ENCODE measurements around the gene MSX2. TPM values are rescaled to one million over a fixed set of nuclear protein-coding genes. Genes with fewer than 3 reads are reported as not detected.

The MSX2 gene
- total RNA-seq, 1 experiment from 2014 or later = 11.3 TPM

- Histone ChIP-seq H3K4me1 (ENCODE audit: control insufficient read depth in 1 of 2, insufficient read depth in 2 of 2, low read length in 2 of 2) (peaks cover 7 to 28% of the 10 kb centered on the region in 2 experiments; a peak in 3 of 4 replicates), H3K36me3 (ENCODE audit: control insufficient read depth in 1 of 2, insufficient read depth in 2 of 2, low read length in 2 of 2) (no peaks in the 10 kb centered on the region), H3K9me3 (ENCODE audit: control insufficient read depth in 1 of 2, insufficient read depth in 1 of 2, low read depth in 1 of 2, low read length in 2 of 2) (no peaks in the 10 kb centered on the region), H3K4me3 (replicated peaks in 1 of 2; ENCODE audit: low read depth in 1 of 2, low read length in 2 of 2) (peak overlapping the region; percentile 36 to 50), H3K4me2 (ENCODE audit: low read length) (peak overlapping the region; percentile 72), H4K20me1 (ENCODE audit: insufficient read depth) (no peaks in the 10 kb centered on the region), H3K9ac (ENCODE audit: low read length) (no peak overlapping the region), H3K27ac (ENCODE audit: low read depth, low read length) (no peak overlapping the region), H3K9me2 (ENCODE audit: insufficient read depth) (no peaks in the 10 kb centered on the region), H3K27me3 (ENCODE audit: insufficient read depth, low read length) (peaks cover 8% of the 10 kb centered on the region), H3K79me2 (ENCODE audit: insufficient read depth, low read length) (no peaks in the 10 kb centered on the region), H2AFZ (ENCODE audit: low read depth, low read length, poor library complexity, severe bottlenecking) (peak overlapping the region; percentile 70)
- no peak for TF ChIP-seq EZH2 (IDR thresholded peaks at IDR 0.05)
- TF ChIP-seq POLR2A (IDR thresholded peaks at IDR 0.05; ENCODE audit: borderline replicate concordance, extremely low read depth, insufficient read depth, insufficient read length) = no peak
- no peak for TF ChIP-seq YY1 (IDR thresholded peaks at IDR 0.05; ENCODE audit: extremely low read depth, insufficient replicate concordance, low read depth, low read length)
- TF ChIP-seq SP1 (IDR thresholded peaks at IDR 0.05; ENCODE audit: low read depth) = no peak
- no peak for TF ChIP-seq CEBPB (IDR thresholded peaks at IDR 0.05; ENCODE audit: low read depth)
- TF ChIP-seq SRF (IDR thresholded peaks at IDR 0.05; ENCODE audit: low read depth) = no peak
- TF ChIP-seq TCF7L2 (IDR thresholded peaks at IDR 0.05; ENCODE audit: borderline replicate concordance, extremely low read depth, insufficient read depth, insufficient read length) = no peak
- no peak for TF ChIP-seq SIN3A (IDR thresholded peaks at IDR 0.05; ENCODE audit: low read depth)
- no peak for TF ChIP-seq EZH2phosphoT487 (IDR thresholded peaks at IDR 0.05; ENCODE audit: borderline replicate concordance)
- no peak for DNase-seq (ENCODE audit: low read depth, low spot score)
- ChIA-PET POLR2A (no interaction called here), RAD21 (ENCODE audit: low non-redundant PET in 1 of 2, low total read pairs in 2 of 2, uncharacterized antibody in 2 of 2, unreplicated experiment in 2 of 2) (no interaction called here), CTCF (no interaction called here)
- no TSS peak for BruUV-seq (replicated peaks)
- peak; percentile 82 for ATAC-seq
- intact Hi-C loops (cut with micrococcal nuclease) = no loop called here
These were observed 35.7 kb upstream of the MSX2 start for GRCh38 chr5:174688441-174689354.

GRCh38 chr5:174690271-174690670 is 34.1 kb upstream of the MSX2 start:
- Histone ChIP-seq H3K9me3 (ENCODE audit: control insufficient read depth in 1 of 2, insufficient read depth in 1 of 2, low read depth in 1 of 2, low read length in 2 of 2) (no peaks in the 10 kb centered on the region), H3K9me2 (ENCODE audit: insufficient read depth) (no peaks in the 10 kb centered on the region), H3K36me3 (ENCODE audit: control insufficient read depth in 1 of 2, insufficient read depth in 2 of 2, low read length in 2 of 2) (no peaks in the 10 kb centered on the region), H3K4me3 (replicated peaks in 1 of 2; ENCODE audit: low read depth in 1 of 2, low read length in 2 of 2) (no peak overlapping the region), H3K4me2 (ENCODE audit: low read length) (no peak overlapping the region), H3K4me1 (ENCODE audit: control insufficient read depth in 1 of 2, insufficient read depth in 2 of 2, low read length in 2 of 2) (peaks cover 11 to 33% of the 10 kb centered on the region in 2 experiments; a peak in 3 of 4 replicates), H2AFZ (ENCODE audit: low read depth, low read length, poor library complexity, severe bottlenecking) (no peak overlapping the region), H3K27ac (ENCODE audit: low read depth, low read length) (no peak overlapping the region), H3K79me2 (ENCODE audit: insufficient read depth, low read length) (no peaks in the 10 kb centered on the region), H3K9ac (ENCODE audit: low read length) (no peak overlapping the region), H4K20me1 (ENCODE audit: insufficient read depth) (no peaks in the 10 kb centered on the region), H3K27me3 (ENCODE audit: insufficient read depth, low read length) (peaks cover 8% of the 10 kb centered on the region)
- ChIA-PET CTCF (no interaction called here), RAD21 (ENCODE audit: low non-redundant PET in 1 of 2, low total read pairs in 2 of 2, uncharacterized antibody in 2 of 2, unreplicated experiment in 2 of 2) (no interaction called here), POLR2A (no interaction called here)
- DNase-seq (ENCODE audit: low read depth, low spot score) = no peak
- no TSS peak for BruUV-seq (replicated peaks)
- peak; percentile 35; the same call in 1 of the 2 replicates for ATAC-seq
- TF ChIP-seq ZNF274 (IDR thresholded peaks at IDR 0.05; ENCODE audit: low read depth, low read length) (no peak), ELF1 (IDR thresholded peaks at IDR 0.05; ENCODE audit: borderline replicate concordance, low read depth) (no peak), EZH2 (IDR thresholded peaks at IDR 0.05) (no peak), CBX3 (IDR thresholded peaks at IDR 0.05; ENCODE audit: low read depth) (no peak), YY1 (IDR thresholded peaks at IDR 0.05; ENCODE audit: extremely low read depth, insufficient replicate concordance, low read depth, low read length) (no peak), TCF7L2 (IDR thresholded peaks at IDR 0.05; ENCODE audit: borderline replicate concordance, extremely low read depth, insufficient read depth, insufficient read length) (no peak), CTCF (IDR thresholded peaks at IDR 0.05 in 2 of 3, conservative IDR thresholded peaks at IDR 0.05 in 1 of 3; ENCODE audit: borderline replicate concordance in 1 of 3, insufficient read depth in 1 of 3, low read depth in 2 of 3, low read length in 2 of 3) (no peak), MAX (IDR thresholded peaks at IDR 0.05) (no peak)
- intact Hi-C loops (cut with micrococcal nuclease) = no loop called here
